Peyer's patch (tissue), 4 donors: ENCODE results near the gene KIF23.

Source experiments
- POLR2A ChIP-seq, 2 donors: fragments of 450-650 bp; IDR thresholded peaks; one replicate each; pipeline ENCODE4 v1.5.1; 2017; ENCODE audit warnings: antibody characterized with exemption in 2 of 2, mild to moderate bottlenecking in 2 of 2, moderate library complexity in 2 of 2
- TF ChIP-seq, protein P1 (sequence below), 6 experiments: fragments of 450-650 bp in 4 of 6; fragments of 200-600 bp in 2 of 6; sonication (generic) in 1 of 6; IDR thresholded peaks; one replicate each; pipeline ENCODE4 v1.5.1; 2017 to 2019; ENCODE audit warnings: antibody characterized with exemption in 6 of 6, mild to moderate bottlenecking in 3 of 6, moderate library complexity in 1 of 6

- no peak for TF ChIP-seq POLR2A (IDR thresholded peaks at IDR 0.05)
- TF ChIP-seq, protein P1, sequence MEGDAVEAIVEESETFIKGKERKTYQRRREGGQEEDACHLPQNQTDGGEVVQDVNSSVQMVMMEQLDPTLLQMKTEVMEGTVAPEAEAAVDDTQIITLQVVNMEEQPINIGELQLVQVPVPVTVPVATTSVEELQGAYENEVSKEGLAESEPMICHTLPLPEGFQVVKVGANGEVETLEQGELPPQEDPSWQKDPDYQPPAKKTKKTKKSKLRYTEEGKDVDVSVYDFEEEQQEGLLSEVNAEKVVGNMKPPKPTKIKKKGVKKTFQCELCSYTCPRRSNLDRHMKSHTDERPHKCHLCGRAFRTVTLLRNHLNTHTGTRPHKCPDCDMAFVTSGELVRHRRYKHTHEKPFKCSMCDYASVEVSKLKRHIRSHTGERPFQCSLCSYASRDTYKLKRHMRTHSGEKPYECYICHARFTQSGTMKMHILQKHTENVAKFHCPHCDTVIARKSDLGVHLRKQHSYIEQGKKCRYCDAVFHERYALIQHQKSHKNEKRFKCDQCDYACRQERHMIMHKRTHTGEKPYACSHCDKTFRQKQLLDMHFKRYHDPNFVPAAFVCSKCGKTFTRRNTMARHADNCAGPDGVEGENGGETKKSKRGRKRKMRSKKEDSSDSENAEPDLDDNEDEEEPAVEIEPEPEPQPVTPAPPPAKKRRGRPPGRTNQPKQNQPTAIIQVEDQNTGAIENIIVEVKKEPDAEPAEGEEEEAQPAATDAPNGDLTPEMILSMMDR (IDR thresholded peaks at IDR 0.05): no peak
These were observed 25.5 kb downstream of the KIF23 start for GRCh38 chr15:69439623-69440022.
